Hepatocyte (in vitro differentiated cells): ENCODE measurements around the gene NTSR1. TPM values are rescaled to one million over a fixed set of nuclear protein-coding genes. Genes with fewer than 3 reads are reported as not detected.

ENCODE experiments used
- DNase-seq: peaks from one replicate; pipeline ENCODE4 v3.0.0-alpha.2; 2016; ENCODE audit warnings: low spot score
- H2AFZ ChIP-seq: fragments of 200-600 bp; sonication (generic); 2 replicates; pipeline ENCODE4 v1.6.0; 2016; ENCODE audit warnings: antibody characterized with exemption, mild to moderate bottlenecking
- H3K27ac ChIP-seq: fragments of 200-600 bp; sonication (generic); 2 replicates; pipeline ENCODE4 v1.5.1; 2016; ENCODE audit warnings: mild to moderate bottlenecking
- H3K27me3 ChIP-seq: fragments of 200-600 bp; sonication (generic); 2 replicates; pipeline ENCODE4 v1.6.1; 2016
- H3K36me3 ChIP-seq: fragments of 200-600 bp; sonication (generic); replicated peaks from 2 replicates; pipeline ENCODE4 v1.5.1; 2016; ENCODE audit warnings: low read depth; ENCODE audit not compliant: insufficient read depth
- H3K4me1 ChIP-seq: fragments of 200-600 bp; sonication (generic); 2 replicates; pipeline ENCODE4 v1.5.1; 2016; ENCODE audit warnings: mild to moderate bottlenecking, moderate library complexity; ENCODE audit not compliant: insufficient read depth
- H3K4me2 ChIP-seq: fragments of 200-600 bp; sonication (generic); 2 replicates; pipeline ENCODE4 v1.6.0; 2016
- H3K4me3 ChIP-seq: fragments of 200-600 bp; sonication (generic); 2 replicates; pipeline ENCODE4 v1.5.1; 2016; ENCODE audit warnings: mild to moderate bottlenecking
- H3K79me2 ChIP-seq: fragments of 200-600 bp; sonication (generic); 2 replicates; pipeline ENCODE4 v1.6.0; 2017; ENCODE audit warnings: mild to moderate bottlenecking
- H3K9me2 ChIP-seq: fragments of 200-600 bp; sonication (generic); replicated peaks from 2 replicates; pipeline ENCODE4 v1.6.0; 2017; ENCODE audit warnings: mild to moderate bottlenecking; ENCODE audit not compliant: insufficient read depth
- H3K9me3 ChIP-seq: fragments of 200-600 bp; sonication (generic); 2 replicates; pipeline ENCODE4 v1.5.1; 2016; ENCODE audit warnings: low read depth, mild to moderate bottlenecking
- H4K20me1 ChIP-seq: fragments of 200-600 bp; sonication (generic); 2 replicates; pipeline ENCODE4 v1.6.0; 2016; ENCODE audit warnings: mild to moderate bottlenecking; ENCODE audit not compliant: insufficient read depth, poor library complexity, severe bottlenecking
- CTCF ChIP-seq: fragments of 200-600 bp; sonication (generic); IDR thresholded peaks from 2 replicates; pipeline ENCODE4 v1.5.1; 2016; ENCODE audit warnings: antibody characterized with exemption, mild to moderate bottlenecking; ENCODE audit not compliant: poor library complexity
- EZH2 ChIP-seq: fragments of 200-600 bp; sonication (generic); IDR thresholded peaks from 2 replicates; pipeline ENCODE4 v1.6.1; 2016; ENCODE audit warnings: antibody characterized with exemption, mild to moderate bottlenecking, borderline replicate concordance
- EZH2phosphoT487 ChIP-seq: fragments of 200-600 bp; sonication (generic); IDR thresholded peaks from one replicate; pipeline ENCODE4 v1.6.1; 2018; ENCODE audit warnings: antibody characterized with exemption, mild to moderate bottlenecking, low read depth, moderate library complexity; ENCODE audit not compliant: unreplicated experiment, severe bottlenecking
- WGBS: methylation state at CpG from one replicate; pipeline ENCODE4 v1.1.6; 2016; ENCODE audit warnings: low lambda C conversion rate; ENCODE audit errors: missing lambda C conversion rate; 5-methylcytosine and 5-hydroxymethylcytosine counted together
- polyA plus RNA-seq: library from polyadenylated mRNA; unstranded; fragments of >200 nt; fragmentation: Nextera tagmentation; extraction: Ambion mirVana; gene quantifications from 2 replicates; pipeline ENCODE4 v1.2.1, GENCODE V29; 2016
- total RNA-seq: library from RNA; depleted of rRNA; stranded (reverse); fragments of >200 nt; gene quantifications from 2 replicates; pipeline ENCODE4 v1.2.3, GENCODE V29; 2014

NTSR1 gene
- total and polyA plus RNA-seq, 2 experiments from 2014 or later: 0.37 TPM; not detected in 1

DNA sequence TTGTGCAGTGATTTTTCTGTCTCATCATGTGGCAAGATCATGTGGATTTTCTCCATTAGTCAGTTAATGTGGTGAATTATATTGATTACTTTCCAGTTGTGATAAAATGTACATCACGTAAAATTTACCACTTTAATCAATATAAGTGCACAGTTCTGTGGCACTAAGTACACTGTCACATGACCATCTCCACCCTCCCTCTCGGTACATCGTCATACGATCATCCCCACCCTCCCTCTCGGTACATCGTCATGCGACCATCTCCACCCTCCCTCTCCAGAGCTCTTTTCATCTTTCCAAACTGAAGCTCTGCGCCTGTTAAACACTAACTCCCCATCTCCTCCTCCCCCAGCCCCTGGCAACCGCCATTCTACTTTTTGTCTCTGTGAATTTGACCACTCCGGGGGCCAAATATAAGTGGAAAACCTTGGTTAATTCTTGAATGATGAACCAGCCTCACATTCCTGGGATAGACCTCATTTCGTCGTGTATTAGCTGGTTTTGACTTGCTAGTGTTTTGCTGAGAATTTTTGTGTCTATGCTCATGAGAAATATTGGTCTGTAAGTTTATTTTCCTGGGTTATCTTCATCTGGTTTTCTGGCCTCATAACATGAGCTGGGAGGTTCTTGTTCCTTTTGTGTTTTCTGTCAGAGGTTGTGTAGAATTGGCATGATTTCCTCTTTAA, 10.8 kb downstream of the NTSR1 start:
- no peak overlapping the region for H3K4me2 ChIP-seq
- H3K36me3 ChIP-seq: no peaks in the 10 kb centered on the region
- no peaks in the 10 kb centered on the region for H3K79me2 ChIP-seq
- no peaks in the 10 kb centered on the region for H3K4me1 ChIP-seq
- WGBS: 81% methylated on average over 12 of the region's 12 CpGs
- no peak overlapping the region for H3K4me3 ChIP-seq
- no peaks in the 10 kb centered on the region for H4K20me1 ChIP-seq
- no peak overlapping the region for H3K27ac ChIP-seq
- H2AFZ ChIP-seq: no peak overlapping the region
- H3K9me2 ChIP-seq: no peaks in the 10 kb centered on the region
- H3K27me3 ChIP-seq: no peaks in the 10 kb centered on the region
- DNase-seq: no peak
- peaks cover 11% of the 10 kb centered on the region for H3K9me3 ChIP-seq
- TF ChIP-seq EZH2phosphoT487 (no peak), EZH2 (no peak), CTCF (no peak)

- Histone ChIP-seq H3K4me2 (no peak overlapping the region), H3K36me3 (no peaks in the 10 kb centered on the region), H2AFZ (no peak overlapping the region), H4K20me1 (no peaks in the 10 kb centered on the region), H3K4me1 (no peaks in the 10 kb centered on the region), H3K27me3 (no peaks in the 10 kb centered on the region), H3K9me3 (peaks cover 11% of the 10 kb centered on the region), H3K4me3 (no peak overlapping the region), H3K9me2 (no peaks in the 10 kb centered on the region), H3K27ac (no peak overlapping the region), H3K79me2 (no peaks in the 10 kb centered on the region)
- 84% methylated on average over 7 of the region's 7 CpGs for WGBS
- DNase-seq: no peak
- TF ChIP-seq EZH2 (no peak), CTCF (no peak), EZH2phosphoT487 (no peak)
Measured at GRCh38 chr20:62721511-62722370, 13.1 kb downstream of the NTSR1 start.

DNA sequence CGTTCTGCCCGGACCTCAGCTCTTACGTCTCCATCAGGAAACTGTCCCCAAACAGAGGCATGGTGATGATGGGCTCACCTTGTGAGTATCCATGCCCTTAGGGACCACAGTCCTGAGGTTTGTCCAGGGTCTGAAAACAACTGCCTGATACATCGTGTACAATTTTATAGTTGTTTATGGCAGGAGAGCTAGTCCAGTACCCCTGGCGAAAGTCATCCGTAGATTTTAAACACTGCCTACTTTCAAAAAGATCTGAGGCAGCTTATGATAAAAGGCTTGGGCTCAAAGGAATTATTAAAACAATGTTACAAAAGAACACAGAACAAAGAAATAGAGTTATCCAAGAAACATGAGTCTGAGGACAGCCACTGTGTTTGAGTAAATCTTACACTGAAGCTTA, 14.0 kb downstream of the NTSR1 start:
- Histone ChIP-seq H3K79me2 (no peaks in the 10 kb centered on the region), H3K9me3 (peaks cover 11% of the 10 kb centered on the region), H3K4me2 (no peak overlapping the region), H4K20me1 (no peaks in the 10 kb centered on the region), H3K36me3 (no peaks in the 10 kb centered on the region), H3K27ac (no peak overlapping the region), H3K27me3 (no peaks in the 10 kb centered on the region), H3K4me1 (no peaks in the 10 kb centered on the region), H3K9me2 (no peaks in the 10 kb centered on the region), H2AFZ (no peak overlapping the region), H3K4me3 (no peak overlapping the region)
- 84% methylated on average over 6 of the region's 6 CpGs for WGBS
- TF ChIP-seq EZH2 (no peak), EZH2phosphoT487 (no peak), CTCF (no peak)
- DNase-seq: no peak
